SK-N-DZ (cell line): ENCODE data around the gene ELP6.
"Not testable (repeated sequence)": the region's sequence is repeated elsewhere in the genome, so short reads cannot be mapped to it uniquely, and the experiment has no call there.

ENCODE experiments used
- DNase-seq: peaks from one replicate; pipeline ENCODE4 v3.0.0-alpha.2; 2015; ENCODE audit warnings: low spot score
- small RNA-seq, 2 experiments: library from RNA; depleted of rRNA; stranded (forward); fragments of <200 nt; gene quantifications; one replicate each; pipeline ENCODE3, GENCODE V24; 2014

ELP6 gene

GRCh38 chr3:47464588-47464987 lies 48.9 kb downstream of the ELP6 start:
- no peak for DNase-seq

GRCh38 chr3:47459534-47460085 lies 53.9 kb downstream of the ELP6 start:
- DNase-seq, result not testable (repeated sequence)

DNA sequence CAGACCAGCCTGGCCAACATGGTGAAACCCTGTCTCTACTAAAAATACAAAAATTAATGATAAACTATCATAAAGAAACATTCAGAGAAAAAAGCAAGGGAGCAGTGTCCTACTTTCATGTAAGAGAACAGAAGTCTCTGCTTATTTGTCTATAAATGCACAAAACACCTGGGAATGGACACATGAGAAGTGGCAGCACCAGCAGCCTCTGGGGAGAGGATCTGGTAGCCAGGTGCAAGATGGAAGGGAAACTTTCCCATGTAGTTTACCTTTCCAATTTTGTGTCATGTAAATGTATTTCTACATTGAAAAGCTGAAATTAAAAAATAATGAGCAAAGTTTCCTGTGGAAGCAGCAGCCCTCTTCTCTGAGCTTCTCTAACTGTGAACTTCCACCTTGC lies 56.5 kb downstream of the ELP6 start:
- DNase-seq, result no peak

- no peak for DNase-seq
These were observed 57.6 kb downstream of the ELP6 start for GRCh38 chr3:47455806-47456452.

- no peak for DNase-seq
These were observed 60.9 kb downstream of the ELP6 start for GRCh38 chr3:47452453-47453215.

Small RNAs within 50 kb of the gene (small RNA-seq; reads per million reads assigned to genes)
- gene AC099778.2, result 0 reads per million in 2 experiments
- 0 to 0.13 reads per million in 2 experiments for gene RN7SL870P
